GM12872 (cell line): ENCODE measurements around the gene BCDIN3D.

Source experiments
- CTCF ChIP-seq: IDR thresholded peaks from 3 replicates; pipeline ENCODE4 v1.5.1; 2011; ENCODE audit warnings: low read depth, mild to moderate bottlenecking, low read length, moderate library complexity; ENCODE audit not compliant: insufficient read depth

BCDIN3D gene

GRCh38 chr12:49824895-49825294 is 18.0 kb downstream of the BCDIN3D start:
- TF ChIP-seq CTCF, result no peak

DNA sequence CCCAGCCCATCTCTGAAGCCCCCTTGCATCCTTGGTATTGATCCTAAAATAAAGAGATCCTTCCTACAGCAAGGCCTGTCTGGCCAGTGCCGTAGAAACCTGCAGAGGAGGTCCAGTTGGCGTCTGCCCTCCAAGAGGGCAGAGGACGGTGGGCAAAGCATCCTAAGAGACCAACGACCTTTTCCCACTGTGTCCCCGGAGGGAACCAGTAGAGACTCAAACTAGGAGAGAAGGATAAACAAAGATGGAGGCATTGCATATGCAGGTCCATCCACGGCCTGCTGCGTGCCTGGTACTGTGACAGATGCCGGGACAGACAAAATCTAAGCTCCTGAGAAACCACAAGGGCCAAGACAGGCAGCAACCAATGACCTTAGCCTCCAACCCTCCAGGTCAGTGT is 18.5 kb downstream of the BCDIN3D start:
- no peak for TF ChIP-seq CTCF

- no peak for TF ChIP-seq CTCF
These were observed 19.0 kb downstream of the BCDIN3D start for GRCh38 chr12:49823951-49824350.

- no peak for TF ChIP-seq CTCF
These were observed 19.6 kb downstream of the BCDIN3D start for GRCh38 chr12:49823350-49823749.

DNA sequence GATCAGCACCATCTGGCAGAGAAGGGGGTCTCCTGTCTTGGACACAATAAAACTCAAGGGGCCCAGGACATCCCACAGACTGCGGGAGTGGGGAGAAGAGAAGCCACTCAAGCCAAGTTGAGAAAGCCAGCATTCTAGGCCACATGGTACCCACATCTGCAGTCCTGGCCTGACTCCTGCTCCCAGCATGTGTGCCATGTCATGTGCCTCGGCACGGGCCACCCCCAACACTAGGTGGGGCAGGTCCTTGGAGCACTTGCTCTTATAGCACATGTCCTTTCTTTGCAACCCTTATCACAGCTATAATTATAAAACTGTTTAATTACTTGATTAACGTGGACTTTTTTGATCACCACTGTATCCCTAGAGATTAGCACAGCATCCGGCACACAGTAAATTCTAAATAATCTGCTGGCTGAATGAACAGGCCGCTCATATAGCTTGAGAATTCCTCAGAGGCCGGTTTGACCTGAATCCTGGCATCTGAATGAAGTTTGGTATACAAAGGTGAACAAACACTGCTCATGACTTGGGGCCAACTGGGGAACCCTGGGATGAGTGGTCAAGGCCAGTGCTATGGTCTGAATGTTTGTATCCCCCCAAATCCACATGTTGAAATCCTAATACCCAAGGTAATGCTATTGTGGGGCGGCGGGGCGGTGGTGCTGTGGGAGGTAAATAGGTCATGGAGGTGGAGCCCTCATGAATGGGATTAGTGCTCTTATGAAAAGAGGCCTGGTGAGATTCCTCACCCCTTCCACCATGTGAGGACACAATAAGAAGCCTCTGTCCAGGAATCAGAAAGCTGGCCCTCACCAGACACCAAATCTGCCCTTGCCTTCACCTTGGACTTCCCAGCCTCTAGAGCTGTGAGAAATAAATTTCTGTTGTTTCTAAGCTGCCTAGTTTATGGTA is 21.3 kb downstream of the BCDIN3D start:
- TF ChIP-seq CTCF, result no peak

GRCh38 chr12:49819786-49820185 is 23.1 kb downstream of the BCDIN3D start:
- no peak for TF ChIP-seq CTCF

DNA sequence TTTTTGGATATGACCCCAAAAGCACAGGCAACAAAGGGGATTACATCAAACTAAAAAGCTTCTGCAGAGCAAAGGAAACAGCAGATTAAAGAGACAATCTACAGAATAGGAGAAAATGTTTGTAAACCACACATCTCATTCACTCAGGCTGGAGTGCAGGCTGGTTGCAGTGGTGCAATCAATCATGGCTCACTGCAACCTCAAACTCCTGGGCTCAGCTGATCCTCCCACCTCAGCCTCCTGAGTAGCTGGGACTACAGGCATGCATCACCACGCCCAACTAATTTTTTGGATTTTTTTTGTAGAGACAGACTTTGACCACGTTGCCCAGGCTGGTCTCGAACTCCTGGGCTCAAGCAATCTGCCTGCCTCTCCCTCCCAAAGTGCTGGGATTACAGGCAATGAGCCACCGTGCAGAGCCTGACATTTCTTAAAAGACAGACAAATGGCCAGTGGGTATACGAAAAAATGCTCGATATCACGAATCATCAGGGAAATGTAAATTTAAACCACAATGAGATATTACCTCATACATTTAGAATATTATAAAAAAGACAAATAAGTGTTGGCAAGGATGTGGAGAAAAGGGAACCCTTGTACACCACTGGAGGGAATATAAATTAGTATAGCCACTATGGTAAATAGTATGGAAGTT is 24.5 kb downstream of the BCDIN3D start:
- TF ChIP-seq CTCF, result no peak
